CD4-positive, alpha-beta T cell treated with Interleukin-17A for 1 hour (primary cell): Measurements from ENCODE around the gene SYNDIG1.

ENCODE experiments used
- DNase-seq: peaks from one replicate; pipeline ENCODE4 v3.0.0-alpha.2; 2020

The SYNDIG1 gene

DNA sequence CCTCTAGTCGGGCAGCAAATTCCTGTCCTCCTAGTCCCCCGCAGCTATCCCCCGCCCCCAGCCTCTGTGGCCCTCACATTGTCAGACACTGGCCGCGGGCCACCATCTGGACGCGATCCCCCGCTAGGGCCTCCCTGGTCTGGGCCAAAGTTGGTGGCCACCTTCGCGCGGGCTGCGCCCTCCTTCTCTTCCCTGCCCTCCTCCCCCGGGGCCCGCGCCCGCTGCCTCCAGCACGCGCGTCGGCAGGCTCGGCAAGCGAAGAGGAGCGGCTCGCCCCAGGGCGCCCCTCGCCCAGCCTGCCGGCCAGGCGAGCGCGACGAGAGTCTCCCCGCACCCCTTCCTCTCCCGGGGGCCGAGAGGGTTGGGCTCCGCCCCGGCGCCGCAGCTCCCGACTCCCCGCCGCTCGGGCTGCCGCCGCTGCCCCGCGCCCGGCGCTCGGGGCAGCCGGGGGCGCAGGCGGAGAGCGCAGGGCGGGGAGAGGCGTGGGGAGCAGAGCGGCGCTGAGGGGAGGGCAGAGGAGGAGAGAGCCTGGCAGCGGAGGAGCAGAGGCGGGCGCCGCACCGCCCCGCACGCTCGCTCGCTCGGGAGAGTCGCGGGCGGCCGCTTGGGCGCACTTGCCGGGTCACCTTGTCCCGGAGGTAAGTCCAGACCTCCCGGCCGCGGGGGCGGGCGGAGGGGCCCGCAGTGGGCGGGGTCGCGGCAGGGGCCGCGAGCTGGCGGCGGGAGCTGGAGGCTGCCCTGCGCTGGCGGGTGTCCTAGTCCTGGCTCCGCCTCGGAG, at the start of gene SYNDIG1:
Gene SYNDIG1, plus strand, starts transcription at position 514 of the 778 bp plus-strand sequence. CDS start 73,469 bp downstream, outside the sequence.
- DNase-seq, result no peak

DNA sequence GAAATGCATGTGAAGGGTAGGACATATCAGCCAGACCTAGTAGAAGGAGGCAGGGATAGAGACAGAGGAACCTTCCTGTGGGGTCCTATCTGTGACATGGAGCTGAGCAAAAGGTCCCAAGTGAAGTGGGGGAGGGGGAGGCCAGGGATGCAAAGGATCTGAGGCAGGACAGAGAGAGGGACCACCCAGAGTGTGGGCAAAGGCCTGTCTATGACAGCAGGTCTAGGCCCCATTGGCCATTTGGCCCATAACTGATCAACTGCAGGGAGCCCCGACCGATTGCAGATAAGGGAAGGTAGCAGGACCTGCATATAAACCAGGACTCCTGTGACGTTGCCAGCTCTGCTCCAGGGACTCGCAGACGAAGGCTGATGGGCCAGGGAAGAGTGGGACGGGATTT, 49.6 kb upstream of the SYNDIG1 start:
- no peak for DNase-seq

DNA sequence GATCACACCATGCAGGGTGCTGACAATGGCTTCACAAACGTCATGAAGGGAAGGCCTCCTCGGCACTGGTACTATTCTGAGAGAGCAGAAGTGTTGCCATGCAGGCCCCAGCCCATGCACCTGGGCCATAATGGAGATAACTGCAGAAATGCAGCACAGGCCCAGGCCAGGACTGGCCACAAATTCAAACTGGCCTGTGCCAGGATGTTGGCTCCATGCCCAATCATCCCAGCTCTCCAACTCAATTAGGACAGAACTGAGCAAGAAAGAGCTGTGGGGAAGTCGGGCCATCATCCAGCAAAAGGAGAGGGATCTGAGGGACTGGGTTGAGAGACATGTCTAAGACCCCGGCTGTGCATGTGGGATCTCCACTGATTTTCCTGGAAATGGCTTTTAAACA, 48.9 kb upstream of the SYNDIG1 start:
- DNase-seq, result no peak

DNA sequence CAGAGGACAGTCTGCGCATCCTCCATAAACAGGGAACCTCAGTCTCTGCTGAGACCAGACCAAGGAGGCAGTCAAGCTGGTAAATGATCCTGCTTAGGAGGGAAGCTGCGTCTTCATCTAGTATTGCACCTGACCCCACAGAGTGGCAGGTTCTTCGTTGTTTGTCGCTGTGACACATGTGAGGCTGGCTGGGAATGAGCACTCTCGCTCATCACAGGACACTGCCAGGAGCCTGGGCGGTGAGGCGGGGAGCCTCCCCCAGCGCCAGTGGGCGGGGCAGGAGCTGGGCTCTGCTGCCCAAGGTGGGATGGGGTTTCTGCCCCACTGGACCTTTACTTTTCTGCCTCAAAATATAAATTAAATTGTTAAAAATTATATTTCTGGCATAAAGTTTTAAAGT, 48.4 kb upstream of the SYNDIG1 start:
- no peak for DNase-seq

DNA sequence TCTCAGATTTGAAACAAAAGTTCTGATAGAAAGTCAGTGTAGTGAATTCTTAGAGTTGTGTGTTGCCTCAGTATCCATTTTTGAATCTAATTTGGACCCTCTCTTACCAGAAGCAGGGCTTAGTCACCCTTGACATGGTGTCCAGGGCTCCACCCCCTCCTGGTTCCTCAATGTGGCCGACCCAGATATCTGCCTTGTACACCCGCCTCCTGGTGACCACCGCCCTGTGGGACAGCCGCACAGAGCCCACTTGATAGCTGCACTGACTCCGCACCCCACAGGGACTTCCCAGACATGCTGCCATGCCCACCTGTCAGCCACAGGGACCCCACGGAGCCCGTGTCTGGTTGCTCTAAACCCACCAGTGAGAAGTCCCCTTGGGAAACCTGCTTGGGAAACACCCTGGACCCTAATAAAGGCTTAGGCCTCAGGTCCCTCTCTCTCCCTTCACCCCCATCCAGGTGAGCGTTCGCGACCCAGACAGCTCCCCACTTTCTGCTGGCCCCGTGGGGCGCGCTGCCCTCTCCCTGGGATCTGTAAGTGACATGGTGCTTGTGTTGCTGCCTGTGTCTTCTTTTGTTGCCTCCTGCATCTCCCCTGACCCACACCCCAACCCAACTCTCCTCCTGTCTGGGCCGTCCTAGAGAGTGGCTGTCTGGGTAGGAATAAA, 47.2 kb upstream of the SYNDIG1 start:
- DNase-seq, result no peak

DNA sequence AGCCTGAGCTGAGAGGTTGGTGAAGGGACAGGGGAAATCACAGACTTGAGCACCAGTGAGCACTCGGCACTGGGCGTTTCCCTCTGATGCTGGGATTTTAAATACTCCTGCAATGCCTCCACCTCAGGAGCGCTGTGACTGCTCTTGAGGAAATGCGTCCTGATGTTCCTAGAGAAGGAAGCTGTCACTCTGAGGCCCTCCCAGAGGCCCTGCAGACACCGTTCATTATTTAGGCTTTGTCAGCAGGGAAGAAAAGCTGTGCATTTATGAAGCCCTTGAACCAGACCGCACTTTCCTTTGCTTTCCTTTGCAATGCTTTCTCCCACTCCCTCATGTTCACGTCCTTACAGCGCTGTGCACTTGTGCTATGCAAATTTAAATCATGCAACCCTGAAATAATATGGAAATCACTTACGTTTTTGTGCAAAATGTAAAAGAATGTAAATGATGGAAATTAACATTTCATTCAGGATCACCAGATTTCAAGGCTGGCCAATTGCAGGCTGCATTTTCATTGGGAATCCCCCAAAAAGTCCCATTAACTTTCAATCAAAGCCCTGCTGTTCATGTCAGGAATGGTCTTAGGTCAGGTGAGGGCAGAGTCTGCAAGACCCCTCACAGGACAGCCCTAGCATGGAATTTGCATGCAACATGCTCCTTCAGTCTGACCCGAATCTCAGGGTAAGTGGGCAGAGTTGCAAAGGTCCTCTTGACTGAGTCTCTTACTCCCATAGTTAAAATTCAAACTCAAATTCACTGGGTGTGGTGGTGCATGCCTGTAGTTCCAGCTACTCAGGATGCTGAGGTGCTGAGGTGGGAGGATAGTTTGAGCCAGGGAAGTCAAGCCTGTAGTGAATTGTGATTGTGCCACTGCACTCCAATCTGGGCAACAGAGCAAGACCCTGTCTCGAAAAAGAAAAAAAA, 45.8 kb upstream of the SYNDIG1 start:
- no peak for DNase-seq

DNA sequence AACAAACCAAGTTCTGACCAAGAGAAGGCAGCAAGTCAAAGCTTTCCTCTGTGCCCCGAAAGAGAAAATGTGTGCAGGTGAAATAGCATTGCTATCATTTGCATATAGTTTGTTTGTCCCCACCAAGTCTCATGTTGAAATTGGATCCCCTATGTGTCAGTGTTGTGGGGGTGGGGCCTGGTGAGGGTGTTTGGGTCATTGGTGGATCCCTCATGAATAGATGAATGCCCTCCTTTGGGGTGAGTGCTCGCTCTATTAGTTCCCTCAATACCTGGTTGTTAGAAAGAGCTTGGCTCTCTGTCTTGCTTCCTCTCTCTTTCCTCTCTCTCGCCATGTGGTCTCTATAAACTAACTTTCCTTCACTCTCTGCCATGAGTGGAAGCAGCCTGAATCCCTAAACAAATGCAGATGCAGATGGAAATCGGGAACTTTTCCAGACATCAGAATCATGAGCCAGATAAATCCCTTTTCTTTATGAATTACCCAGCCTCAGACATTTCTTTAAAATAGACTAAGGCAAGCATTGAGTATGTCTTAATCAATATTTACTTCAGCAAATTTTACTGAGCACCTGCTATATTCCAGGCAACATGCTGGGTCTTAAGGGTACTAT, 43.8 kb upstream of the SYNDIG1 start:
- no peak for DNase-seq

DNA sequence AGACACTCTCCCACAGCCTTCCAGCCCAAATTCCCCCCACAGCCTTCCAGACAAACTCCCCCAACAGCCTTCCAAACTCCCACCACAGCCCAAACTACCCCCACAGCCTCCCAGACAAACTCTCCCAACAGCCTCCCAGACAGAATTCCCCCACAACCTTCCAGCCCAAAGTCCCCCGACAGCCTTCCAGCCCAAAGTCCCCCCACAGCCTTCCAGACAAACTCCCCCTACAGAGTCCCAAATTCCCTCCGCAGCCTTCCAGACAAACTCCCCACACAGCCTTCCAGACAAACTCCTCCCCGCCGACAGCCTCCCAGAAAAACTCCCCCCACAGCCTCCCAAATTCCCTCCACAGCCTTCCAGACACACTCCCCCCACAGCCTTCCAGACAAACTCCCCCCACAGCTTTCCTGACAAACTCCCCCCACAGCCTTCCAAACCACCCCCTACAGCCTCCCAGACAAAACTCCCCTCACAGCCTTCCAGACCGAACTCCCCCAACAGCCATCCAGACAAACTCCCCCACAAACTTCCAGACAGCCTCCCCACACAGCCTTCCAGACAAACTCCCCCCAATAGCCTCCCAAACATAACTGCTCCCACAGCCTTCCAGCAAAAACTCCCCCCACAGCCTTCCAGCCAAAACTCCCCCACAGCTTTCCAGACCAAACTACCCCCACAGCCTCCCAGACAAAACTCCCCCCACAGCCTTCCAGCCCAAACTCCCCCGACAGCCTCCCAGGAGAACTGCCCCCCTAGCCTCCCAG, 38.0 kb upstream of the SYNDIG1 start:
- DNase-seq, result no peak

DNA sequence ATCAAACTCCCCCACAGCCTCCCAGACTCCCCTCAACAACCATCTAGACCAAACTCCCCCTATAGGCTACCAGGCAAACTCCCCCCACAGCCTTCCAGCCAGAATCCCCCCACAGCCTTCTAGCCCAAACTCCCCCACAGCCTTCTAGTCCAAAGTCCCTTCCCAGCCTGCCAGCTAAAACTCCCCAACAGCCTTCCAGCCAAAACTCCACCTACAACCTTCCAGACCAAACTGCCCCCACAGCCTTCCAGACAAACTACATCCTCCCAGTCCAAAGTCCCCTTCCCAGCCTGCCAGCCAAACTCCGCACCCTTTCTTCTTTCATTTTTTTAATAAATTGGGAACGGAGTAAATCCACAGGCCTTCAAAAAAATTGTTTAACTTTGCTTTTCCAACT, 37.4 kb upstream of the SYNDIG1 start:
- no peak for DNase-seq

DNA sequence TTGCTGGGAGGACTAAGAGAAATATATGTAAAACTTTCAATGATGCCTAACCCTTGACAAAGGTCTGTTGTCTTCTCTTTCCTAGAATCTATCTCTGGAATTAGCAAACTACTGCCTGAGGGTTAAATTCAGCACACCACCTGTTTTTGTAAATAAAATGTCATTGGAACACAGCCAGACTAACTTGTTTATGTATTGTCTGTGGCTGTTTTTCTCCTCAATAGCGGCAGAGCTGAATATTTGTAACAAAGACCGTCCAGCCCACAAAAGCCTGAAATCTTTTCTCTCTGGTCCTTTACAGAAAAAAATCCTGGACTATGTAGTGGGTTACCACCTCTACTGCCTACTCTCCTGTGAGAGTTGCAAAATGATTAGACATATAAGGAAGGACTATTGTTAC, 33.3 kb upstream of the SYNDIG1 start:
- DNase-seq, result no peak

DNA sequence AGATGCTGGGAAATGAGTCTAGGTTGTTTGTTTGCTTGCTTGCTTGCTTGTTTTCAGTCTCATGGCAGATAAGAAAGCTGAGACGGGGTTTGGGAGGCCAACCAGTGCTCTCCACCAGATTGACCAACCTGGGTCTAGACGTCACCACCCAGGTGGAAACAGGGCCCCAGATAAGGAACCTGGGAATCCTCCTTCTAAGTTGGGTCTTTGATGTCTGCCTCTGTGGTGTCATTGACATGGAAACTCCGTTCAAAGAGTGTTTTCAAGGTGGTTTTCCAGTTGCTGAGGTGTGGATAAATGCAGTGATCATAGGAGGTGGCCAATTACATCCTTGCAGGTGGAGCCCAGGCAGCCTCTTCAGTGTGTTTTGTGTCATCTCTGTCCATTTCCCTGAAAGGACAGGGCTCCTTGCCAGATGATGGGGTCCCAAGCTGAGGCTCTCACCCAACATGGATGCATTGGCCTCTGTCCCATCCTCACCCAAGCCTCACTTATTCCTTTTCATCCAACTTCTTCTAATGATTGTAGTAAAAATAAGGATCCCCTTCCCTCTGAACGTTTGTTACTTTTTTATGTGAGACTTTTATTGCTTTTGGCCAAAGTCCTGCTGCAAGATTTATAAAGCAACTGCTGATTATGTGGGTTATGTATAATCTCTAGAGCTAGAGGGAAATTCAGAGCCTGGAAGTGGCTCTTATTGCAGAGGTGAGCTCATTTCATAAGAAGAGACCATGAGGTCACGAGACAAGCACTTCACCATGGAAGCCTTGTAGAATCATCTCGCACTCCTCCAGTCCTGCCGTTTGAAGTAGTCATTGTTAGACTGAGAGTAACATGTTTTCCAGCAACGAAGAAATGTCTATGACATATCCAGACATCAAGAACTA, 32.0 kb upstream of the SYNDIG1 start:
- DNase-seq, result no peak

DNA sequence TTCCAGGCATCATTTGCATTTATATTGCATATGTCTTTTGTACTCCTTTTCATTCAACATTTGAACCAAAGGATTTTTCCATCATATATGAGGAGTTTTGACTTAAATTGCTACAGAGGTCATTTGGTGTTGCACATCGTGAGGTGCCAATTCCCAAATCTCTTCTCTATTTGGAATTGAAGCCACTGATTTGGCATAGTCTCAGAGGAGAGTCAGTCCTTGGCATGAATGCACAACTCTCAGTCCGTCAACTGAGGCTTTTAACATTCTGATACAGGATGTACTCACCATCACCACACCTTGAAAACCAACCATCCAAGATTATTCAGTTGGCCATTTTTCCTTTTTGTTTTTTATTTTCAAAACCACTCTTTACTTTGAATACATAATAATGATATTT, 31.1 kb upstream of the SYNDIG1 start:
- no peak for DNase-seq

DNA sequence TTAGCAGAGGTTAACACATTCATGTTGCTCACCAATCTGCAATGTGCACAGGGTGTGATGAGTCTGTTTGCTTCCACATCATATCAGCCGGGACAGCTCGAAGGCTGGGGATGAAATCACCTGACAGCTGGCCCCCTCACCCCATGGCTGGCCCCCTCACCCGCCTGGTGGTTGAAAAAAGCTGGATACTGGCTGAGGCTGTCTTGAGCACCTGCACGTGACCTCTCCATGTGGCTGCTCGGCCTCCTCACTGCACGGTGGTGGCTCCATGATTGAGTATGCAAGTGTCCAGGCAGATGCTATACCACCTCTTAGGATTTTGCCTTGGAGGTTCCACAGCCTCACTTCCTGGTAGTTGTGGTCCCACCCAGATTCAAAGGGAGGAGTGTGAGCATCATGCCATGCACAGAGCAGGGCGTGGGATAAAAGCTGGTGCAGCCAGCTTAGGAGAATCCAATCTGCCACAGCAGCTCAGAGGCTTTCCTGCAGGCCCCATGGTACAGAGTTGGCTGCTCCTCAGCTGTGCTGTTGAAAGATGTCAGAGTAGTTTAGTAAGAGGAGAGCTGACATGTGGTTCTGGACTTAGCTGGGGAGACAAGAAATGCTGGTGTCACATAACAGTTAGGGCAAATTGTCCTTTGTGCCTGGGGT, 29.6 kb upstream of the SYNDIG1 start:
- DNase-seq, result no peak

DNA sequence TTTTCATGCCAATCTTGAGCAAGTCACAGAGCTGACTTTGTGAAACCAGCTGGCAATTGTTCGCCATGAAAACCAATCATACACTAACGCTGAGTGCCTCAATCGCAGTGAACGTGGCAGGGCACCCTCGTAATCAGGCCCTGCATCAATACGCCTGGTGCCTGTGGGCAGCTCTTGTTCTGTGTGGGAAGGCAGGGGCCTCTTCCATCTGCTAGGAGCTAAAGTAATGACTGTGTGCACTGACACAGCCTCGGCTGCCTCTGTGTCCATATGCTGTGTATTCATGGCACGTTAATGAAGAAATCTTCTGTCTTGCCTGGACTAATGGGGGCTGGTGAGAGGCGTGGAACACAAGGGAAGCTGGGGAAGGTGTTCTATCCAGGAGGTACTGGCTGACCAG, 27.8 kb upstream of the SYNDIG1 start:
- no peak for DNase-seq

DNA sequence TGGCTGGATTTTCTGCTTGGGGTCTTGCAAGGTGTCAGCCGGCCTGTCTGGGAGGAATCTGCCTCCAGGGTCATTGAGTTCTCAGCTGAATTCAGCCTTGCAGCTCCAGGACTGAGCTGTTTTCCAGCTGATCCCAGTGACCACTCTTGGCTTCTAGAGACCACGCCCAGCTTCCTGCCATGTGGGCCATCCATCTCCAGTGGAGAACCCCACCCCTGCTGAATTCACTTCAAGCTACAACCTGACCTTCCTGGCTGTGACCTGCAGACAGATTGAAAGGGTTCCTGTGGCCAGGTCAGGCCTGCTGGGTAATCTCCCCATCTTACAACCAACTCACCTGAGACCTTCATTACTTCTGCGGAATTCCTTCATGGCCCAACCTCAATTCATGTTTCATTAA, 26.5 kb upstream of the SYNDIG1 start:
- DNase-seq, result no peak

DNA sequence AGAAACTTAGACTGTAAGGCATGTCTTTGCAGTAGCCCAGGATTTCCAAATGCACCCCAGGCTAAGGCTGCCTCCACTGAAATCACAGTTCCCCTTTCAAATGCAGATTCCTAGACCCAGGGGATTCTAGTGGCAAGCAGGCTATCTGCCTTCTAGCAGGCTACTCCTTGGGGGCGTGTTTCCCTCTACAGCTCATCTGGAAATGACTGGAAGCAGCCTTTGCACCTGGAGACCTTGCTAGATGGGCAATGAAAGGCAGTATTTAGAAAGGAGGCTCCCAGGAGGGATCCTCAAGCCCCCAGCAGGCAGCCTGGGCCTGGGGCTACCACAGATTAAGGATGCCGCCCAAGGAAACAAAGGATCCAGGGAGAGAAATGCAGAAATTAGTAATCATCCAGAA, 26.0 kb upstream of the SYNDIG1 start:
- DNase-seq, result no peak

DNA sequence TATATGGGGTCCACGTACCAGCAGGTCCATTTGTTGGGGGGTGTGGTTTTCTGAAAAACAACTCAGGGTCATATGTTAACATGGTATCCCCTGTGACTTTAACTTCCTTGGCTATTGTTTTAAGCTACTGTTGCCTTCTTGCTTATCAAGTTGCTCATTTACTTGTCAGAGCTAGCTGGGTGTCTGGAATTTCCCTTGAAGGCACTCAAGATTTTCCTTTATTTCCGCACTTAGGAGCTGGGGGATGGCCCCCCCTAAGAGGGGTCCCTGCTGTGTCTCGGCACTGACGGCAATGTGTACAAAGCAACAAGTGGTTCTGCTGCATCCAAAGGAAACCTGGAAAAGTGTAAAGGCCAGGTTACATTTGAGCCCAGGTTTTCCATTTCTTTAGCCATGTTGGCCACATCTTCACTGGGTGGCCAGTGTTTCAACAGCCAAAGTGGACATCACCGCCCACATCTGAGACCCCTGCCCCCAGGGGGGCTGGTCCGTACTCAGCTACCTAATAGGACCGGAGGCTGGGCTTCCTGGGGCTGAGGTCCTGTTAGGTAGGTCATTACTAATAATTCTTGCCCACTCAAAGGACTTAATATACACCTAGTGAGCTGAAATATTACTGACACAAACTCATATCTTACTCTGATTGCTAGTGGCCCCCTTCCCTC, 24.8 kb upstream of the SYNDIG1 start:
- no peak for DNase-seq

DNA sequence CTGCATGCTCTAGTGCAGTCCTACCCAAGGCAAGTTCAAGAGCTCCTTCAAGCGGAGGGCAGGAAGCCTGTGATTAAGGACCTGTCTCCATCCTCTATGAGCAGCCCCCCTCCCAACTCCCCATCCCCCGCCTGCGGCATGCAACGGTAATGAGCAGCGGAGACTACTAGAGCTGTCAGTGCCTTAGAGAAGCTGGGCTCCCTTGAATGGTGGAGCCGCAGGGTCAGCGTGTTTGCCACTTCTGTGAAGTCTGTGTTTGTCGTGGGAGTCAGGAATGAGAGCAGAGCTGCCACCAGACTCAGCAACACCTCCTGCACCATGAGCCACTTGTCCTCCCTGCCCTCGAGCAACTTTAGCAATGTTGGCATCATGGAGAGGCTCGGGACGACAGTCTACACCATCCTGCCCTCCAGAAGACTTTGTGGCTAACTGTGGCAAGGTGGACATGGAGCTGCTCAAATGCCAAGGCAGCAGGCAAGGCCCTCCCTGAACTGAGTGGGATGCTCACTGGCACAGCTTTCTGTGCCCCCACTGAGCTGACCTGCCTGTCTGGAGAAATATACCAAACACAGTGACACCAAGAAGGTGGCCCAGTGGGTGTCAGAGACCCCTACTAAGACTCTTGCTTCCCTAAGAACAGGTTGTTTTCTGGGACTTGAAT, 23.8 kb upstream of the SYNDIG1 start:
- no peak for DNase-seq

DNA sequence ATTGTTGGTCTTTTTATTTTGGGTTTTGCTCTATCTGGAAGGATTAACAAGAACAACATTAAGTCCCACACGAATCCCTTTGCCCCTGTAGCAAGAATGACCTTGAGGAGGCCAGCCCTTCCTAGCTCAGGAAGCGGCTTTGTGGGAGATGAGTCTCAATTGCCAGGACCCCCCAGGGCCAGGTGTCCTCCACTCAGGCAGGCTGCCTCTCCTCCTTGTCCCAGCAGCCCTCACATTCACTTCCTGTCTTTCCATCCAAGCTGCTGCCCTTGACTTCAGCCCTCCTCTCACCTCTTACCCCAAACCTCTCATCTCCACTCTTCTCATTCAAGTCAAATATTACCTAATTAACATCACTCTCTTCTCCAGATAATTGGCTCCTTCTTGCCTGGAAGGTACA, 22.6 kb upstream of the SYNDIG1 start:
- no peak for DNase-seq

DNA sequence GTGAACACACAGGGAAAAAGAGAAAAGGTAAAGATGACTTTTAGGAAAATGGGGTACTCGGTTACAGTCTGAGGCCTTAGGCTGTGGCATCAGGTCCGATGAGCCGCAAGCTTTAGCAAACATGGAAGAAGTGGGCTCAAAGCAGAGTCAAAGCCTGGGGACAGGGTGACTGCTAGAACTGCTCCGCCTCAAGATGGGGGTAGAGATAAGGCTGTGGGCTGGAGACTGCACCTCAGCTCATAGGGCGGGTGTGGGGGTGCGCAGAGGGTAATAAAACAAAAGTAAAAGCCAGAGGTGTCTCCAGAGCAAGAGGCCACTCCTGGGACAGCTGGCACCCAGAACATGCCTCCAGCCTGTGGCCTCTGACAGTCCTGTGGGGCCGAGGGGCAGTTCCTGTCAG, 21.3 kb upstream of the SYNDIG1 start:
- DNase-seq, result no peak
